ENCODE results near the gene AP3S2.

AP3S2 gene

GRCh38 chr15:89917442-89918101 is 23.8 kb upstream of the AP3S2 start:
- Histone ChIP-seq H3K4me1 (ENCODE audit: control insufficient read depth in 1 of 2, insufficient read depth in 2 of 2, low read length in 2 of 2) (peaks cover 4 to 8% of the 10 kb centered on the region in 2 donors), H3K27me3 (ENCODE audit: control insufficient read depth in 1 of 2, insufficient read depth in 2 of 2, low read length in 2 of 2) (no peaks in the 10 kb centered on the region), H3K9ac (ENCODE audit: low read depth in 1 of 2, low read length in 2 of 2) (no peak overlapping the region), H3K36me3 (ENCODE audit: control insufficient read depth in 1 of 2, insufficient read depth in 2 of 2, low read length in 2 of 2) (no peaks in the 10 kb centered on the region), H3K4me3 (ENCODE audit: low read depth in 1 of 2, low read length in 2 of 2) (no peak overlapping the region), H3K9me3 (ENCODE audit: control insufficient read depth in 1 of 2, low read length in 2 of 2) (no peaks in the 10 kb centered on the region), H3K27ac (ENCODE audit: low read depth, low read length) (no peak overlapping the region)

DNA sequence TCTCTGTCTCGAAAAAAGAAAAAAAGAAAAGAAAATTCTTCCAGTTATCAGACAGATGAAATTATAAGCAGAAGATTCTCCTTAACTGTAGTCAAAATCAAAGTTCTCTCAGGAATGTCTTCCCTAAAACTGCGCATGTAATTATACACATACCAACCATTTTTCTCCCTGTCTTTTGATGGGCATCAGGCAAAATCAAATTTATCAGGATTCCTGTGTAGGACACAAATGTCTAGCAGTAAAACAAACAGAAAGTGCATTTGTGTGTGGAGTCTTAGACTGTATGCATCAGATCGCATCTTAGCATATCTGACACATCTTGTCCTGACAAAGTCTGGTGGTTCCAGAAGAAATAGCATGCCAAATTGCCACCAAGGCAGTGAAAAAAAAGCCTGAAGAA is 22.9 kb upstream of the AP3S2 start:
- no peaks in the 10 kb centered on the region for H3K9me3 ChIP-seq (ENCODE audit: control insufficient read depth in 1 of 2, low read length in 2 of 2)
- no peaks in the 10 kb centered on the region for H3K36me3 ChIP-seq (ENCODE audit: control insufficient read depth in 1 of 2, insufficient read depth in 2 of 2, low read length in 2 of 2)
- H3K4me3 ChIP-seq (ENCODE audit: low read depth in 1 of 2, low read length in 2 of 2): no peak overlapping the region
- H3K27me3 ChIP-seq (ENCODE audit: control insufficient read depth in 1 of 2, insufficient read depth in 2 of 2, low read length in 2 of 2): no peaks in the 10 kb centered on the region
- peaks cover 7 to 13% of the 10 kb centered on the region in 2 donors for H3K4me1 ChIP-seq (ENCODE audit: control insufficient read depth in 1 of 2, insufficient read depth in 2 of 2, low read length in 2 of 2)
- H3K27ac ChIP-seq (ENCODE audit: low read depth, low read length): no peak overlapping the region
- H3K9ac ChIP-seq (ENCODE audit: low read depth in 1 of 2, low read length in 2 of 2): no peak overlapping the region

DNA sequence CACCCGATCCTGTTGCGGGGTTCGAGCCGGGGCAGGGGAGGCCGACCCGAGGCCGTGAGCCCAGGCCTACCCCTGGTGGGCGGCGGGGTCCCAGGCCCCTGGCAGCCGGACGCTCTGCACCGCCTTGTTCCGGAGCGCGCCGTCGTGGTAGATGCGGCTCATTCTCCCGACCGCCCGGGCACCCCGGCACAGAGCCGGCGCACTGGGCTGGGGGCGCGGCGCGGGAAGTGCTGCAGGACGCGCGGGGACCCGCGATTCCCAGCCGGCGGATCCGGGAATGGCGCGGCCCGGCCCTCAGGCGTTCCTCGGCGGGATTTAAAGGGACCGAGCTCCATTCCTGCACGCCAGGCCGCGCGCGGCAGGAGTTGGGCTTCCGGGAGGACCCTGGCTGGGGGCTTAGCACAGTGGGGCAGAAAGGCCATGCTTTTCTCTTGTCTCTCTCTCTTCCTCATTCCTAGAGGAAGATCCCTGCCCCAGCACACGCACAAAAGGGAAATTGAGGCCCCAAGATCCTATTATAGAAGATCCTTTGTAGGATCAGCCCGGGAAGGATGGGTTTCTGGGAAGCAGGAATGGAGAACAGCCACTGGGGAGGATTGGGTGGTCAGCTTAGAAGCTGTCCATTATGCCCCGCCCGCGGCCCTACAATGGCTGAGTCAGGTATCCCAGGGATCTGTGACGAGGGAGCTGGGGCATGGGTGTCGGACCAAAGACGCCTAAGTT is 19.0 kb upstream of the AP3S2 start, which contains the start of gene ARPIN:
TSS of gene ARPIN (minus strand) at position 279 of the 723 bp plus-strand sequence. CDS start at position 162, 117 bp downstream.
- Histone ChIP-seq H3K9ac (ENCODE audit: low read depth in 1 of 2, low read length in 2 of 2) (peak within 1 kb of the TSS; percentile 65 to 84), H3K4me3 (ENCODE audit: low read depth in 1 of 2, low read length in 2 of 2) (peak within 1 kb of the TSS; percentile 74 to 88), H3K27me3 (ENCODE audit: control insufficient read depth in 1 of 2, insufficient read depth in 2 of 2, low read length in 2 of 2) (no peaks in the 10 kb centered on the region), H3K4me1 (ENCODE audit: control insufficient read depth in 1 of 2, insufficient read depth in 2 of 2, low read length in 2 of 2) (peaks cover 14 to 31% of the 10 kb centered on the region in 2 donors), H3K9me3 (ENCODE audit: control insufficient read depth in 1 of 2, low read length in 2 of 2) (no peaks in the 10 kb centered on the region), H3K36me3 (ENCODE audit: control insufficient read depth in 1 of 2, insufficient read depth in 2 of 2, low read length in 2 of 2) (peaks cover 6 to 24% of the 10 kb centered on the region in 2 donors), H3K27ac (ENCODE audit: low read depth, low read length) (peak within 1 kb of the TSS; percentile 80)

GRCh38 chr15:89912145-89912673 is 18.4 kb upstream of the AP3S2 start:
- H3K27ac ChIP-seq (ENCODE audit: low read depth, low read length): peak overlapping the region; percentile 39
- peak overlapping the region; percentile 74 to 88 for H3K4me3 ChIP-seq (ENCODE audit: low read depth in 1 of 2, low read length in 2 of 2)
- peaks cover 10 to 31% of the 10 kb centered on the region in 2 donors for H3K4me1 ChIP-seq (ENCODE audit: control insufficient read depth in 1 of 2, insufficient read depth in 2 of 2, low read length in 2 of 2)
- H3K27me3 ChIP-seq (ENCODE audit: control insufficient read depth in 1 of 2, insufficient read depth in 2 of 2, low read length in 2 of 2): no peaks in the 10 kb centered on the region
- H3K9me3 ChIP-seq (ENCODE audit: control insufficient read depth in 1 of 2, low read length in 2 of 2): no peaks in the 10 kb centered on the region
- H3K9ac ChIP-seq (ENCODE audit: low read depth in 1 of 2, low read length in 2 of 2): peak overlapping the region; percentile 65 to 84
- peaks cover 7 to 30% of the 10 kb centered on the region in 2 donors for H3K36me3 ChIP-seq (ENCODE audit: control insufficient read depth in 1 of 2, insufficient read depth in 2 of 2, low read length in 2 of 2)

DNA sequence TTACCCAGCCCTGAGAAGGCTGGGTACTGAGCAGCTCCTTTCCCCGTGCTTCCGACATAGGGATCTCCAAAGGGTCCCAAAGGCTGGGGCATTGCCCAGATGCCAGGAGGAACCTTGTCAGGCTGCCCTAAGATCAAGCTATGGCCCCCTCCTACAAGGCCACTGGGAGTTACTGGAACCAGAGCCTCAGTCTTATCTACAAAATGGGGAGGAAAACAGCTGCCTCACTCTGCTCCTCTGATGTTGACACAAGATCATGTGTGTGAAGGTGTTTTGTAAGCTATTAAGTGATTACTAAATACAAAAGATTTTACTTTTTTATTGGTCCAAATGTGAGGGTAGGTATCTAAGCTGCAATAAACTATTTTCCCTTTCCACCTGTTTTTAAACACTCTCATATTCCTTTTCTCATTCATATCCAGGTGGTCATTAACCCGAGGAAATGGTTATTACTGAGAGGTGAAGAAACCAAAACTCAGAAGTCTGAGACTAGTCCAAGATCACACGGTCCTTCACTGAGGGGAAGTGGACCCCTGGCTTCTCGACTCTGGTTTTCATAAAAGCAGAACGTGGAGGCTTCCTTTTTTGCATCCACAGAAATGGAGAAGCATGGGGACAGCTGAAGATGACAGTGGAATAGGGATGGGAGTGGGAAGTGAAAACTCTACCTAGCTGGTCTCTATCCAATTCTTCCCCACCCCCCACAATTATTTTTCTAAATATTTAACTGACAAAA is 17.3 kb upstream of the AP3S2 start:
- Histone ChIP-seq H3K9ac (ENCODE audit: low read depth in 1 of 2, low read length in 2 of 2) (no peak overlapping the region), H3K4me3 (ENCODE audit: low read depth in 1 of 2, low read length in 2 of 2) (peak overlapping the region in 1 of 2 donors; percentile 88), H3K27ac (ENCODE audit: low read depth, low read length) (no peak overlapping the region), H3K27me3 (ENCODE audit: control insufficient read depth in 1 of 2, insufficient read depth in 2 of 2, low read length in 2 of 2) (no peaks in the 10 kb centered on the region), H3K9me3 (ENCODE audit: control insufficient read depth in 1 of 2, low read length in 2 of 2) (no peaks in the 10 kb centered on the region), H3K36me3 (ENCODE audit: control insufficient read depth in 1 of 2, insufficient read depth in 2 of 2, low read length in 2 of 2) (peaks cover 7 to 37% of the 10 kb centered on the region in 2 donors), H3K4me1 (ENCODE audit: control insufficient read depth in 1 of 2, insufficient read depth in 2 of 2, low read length in 2 of 2) (peaks cover 10 to 31% of the 10 kb centered on the region in 2 donors)

- no peak overlapping the region for H3K27ac ChIP-seq (ENCODE audit: low read depth, low read length)
- H3K36me3 ChIP-seq (ENCODE audit: control insufficient read depth in 1 of 2, insufficient read depth in 2 of 2, low read length in 2 of 2): peaks cover 7 to 48% of the 10 kb centered on the region in 2 donors
- no peaks in the 10 kb centered on the region for H3K27me3 ChIP-seq (ENCODE audit: control insufficient read depth in 1 of 2, insufficient read depth in 2 of 2, low read length in 2 of 2)
- peaks cover 10 to 31% of the 10 kb centered on the region in 2 donors for H3K4me1 ChIP-seq (ENCODE audit: control insufficient read depth in 1 of 2, insufficient read depth in 2 of 2, low read length in 2 of 2)
- H3K9me3 ChIP-seq (ENCODE audit: control insufficient read depth in 1 of 2, low read length in 2 of 2): no peaks in the 10 kb centered on the region
- H3K4me3 ChIP-seq (ENCODE audit: low read depth in 1 of 2, low read length in 2 of 2): no peak overlapping the region
- no peak overlapping the region for H3K9ac ChIP-seq (ENCODE audit: low read depth in 1 of 2, low read length in 2 of 2)
Measured at GRCh38 chr15:89909611-89910010, 15.8 kb upstream of the AP3S2 start.

DNA sequence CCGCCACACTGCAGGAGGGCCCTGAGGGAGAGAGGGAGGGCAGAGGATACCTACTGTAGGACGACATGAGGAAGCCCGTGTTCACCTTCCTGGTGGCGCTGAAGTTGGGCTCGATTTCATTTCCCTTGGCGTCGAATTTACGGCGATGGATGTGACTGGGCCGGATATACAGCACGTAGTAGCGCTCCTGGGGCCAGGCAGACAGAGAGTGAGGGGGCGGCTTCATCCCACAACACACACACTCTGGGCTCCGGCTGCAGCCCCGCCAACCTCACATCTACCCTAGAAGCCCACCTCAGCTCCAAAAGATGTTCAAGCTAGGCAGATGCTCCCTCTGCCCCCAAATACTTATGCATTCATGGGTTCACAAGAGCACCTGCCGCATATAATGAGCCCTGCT is 14.4 kb upstream of the AP3S2 start:
- H3K4me1 ChIP-seq (ENCODE audit: control insufficient read depth in 1 of 2, insufficient read depth in 2 of 2, low read length in 2 of 2): peaks cover 10 to 27% of the 10 kb centered on the region in 2 donors
- H3K27me3 ChIP-seq (ENCODE audit: control insufficient read depth in 1 of 2, insufficient read depth in 2 of 2, low read length in 2 of 2): no peaks in the 10 kb centered on the region
- H3K9me3 ChIP-seq (ENCODE audit: control insufficient read depth in 1 of 2, low read length in 2 of 2): no peaks in the 10 kb centered on the region
- no peak overlapping the region for H3K9ac ChIP-seq (ENCODE audit: low read depth in 1 of 2, low read length in 2 of 2)
- H3K36me3 ChIP-seq (ENCODE audit: control insufficient read depth in 1 of 2, insufficient read depth in 2 of 2, low read length in 2 of 2): peaks cover 9 to 62% of the 10 kb centered on the region in 2 donors
- no peak overlapping the region for H3K4me3 ChIP-seq (ENCODE audit: low read depth in 1 of 2, low read length in 2 of 2)
- H3K27ac ChIP-seq (ENCODE audit: low read depth, low read length): no peak overlapping the region

- no peaks in the 10 kb centered on the region for H3K27me3 ChIP-seq (ENCODE audit: control insufficient read depth in 1 of 2, insufficient read depth in 2 of 2, low read length in 2 of 2)
- no peak overlapping the region for H3K4me3 ChIP-seq (ENCODE audit: low read depth in 1 of 2, low read length in 2 of 2)
- H3K9me3 ChIP-seq (ENCODE audit: control insufficient read depth in 1 of 2, low read length in 2 of 2): no peaks in the 10 kb centered on the region
- peaks cover 10 to 23% of the 10 kb centered on the region in 2 donors for H3K4me1 ChIP-seq (ENCODE audit: control insufficient read depth in 1 of 2, insufficient read depth in 2 of 2, low read length in 2 of 2)
- no peak overlapping the region for H3K9ac ChIP-seq (ENCODE audit: low read depth in 1 of 2, low read length in 2 of 2)
- H3K27ac ChIP-seq (ENCODE audit: low read depth, low read length): no peak overlapping the region
- H3K36me3 ChIP-seq (ENCODE audit: control insufficient read depth in 1 of 2, insufficient read depth in 2 of 2, low read length in 2 of 2): peaks cover 16 to 68% of the 10 kb centered on the region in 2 donors
Measured at GRCh38 chr15:89907289-89907688, 13.5 kb upstream of the AP3S2 start.

DNA sequence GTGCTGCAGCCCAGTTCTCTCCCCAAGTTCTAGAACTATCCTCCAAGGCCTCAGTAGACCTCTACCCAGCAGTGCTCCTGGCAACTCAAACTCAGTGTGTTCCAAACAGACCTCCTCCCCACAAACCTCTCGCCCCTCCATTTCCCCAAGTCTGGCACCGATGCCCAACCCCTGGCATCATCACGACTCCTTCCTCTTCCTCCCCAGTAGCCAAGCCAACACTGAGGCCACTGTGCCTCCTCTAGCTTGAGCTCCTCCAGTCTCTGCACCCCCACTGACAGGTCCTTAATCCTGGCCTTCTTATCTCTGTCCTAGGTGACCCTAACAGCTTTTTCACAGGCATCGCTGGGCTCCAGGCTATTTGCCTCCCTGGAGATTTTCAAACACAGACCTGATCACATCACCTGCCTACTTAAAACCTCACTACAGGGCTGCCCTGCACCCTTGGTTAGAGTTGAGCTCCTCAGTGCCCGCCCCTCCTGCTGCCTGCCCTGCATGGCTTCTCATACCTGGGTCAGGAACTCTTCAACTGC is 12.1 kb upstream of the AP3S2 start:
- Histone ChIP-seq H3K27me3 (ENCODE audit: control insufficient read depth in 1 of 2, insufficient read depth in 2 of 2, low read length in 2 of 2) (no peaks in the 10 kb centered on the region), H3K9me3 (ENCODE audit: control insufficient read depth in 1 of 2, low read length in 2 of 2) (no peaks in the 10 kb centered on the region), H3K4me1 (ENCODE audit: control insufficient read depth in 1 of 2, insufficient read depth in 2 of 2, low read length in 2 of 2) (peaks cover 0 to 12% of the 10 kb centered on the region in 2 donors), H3K9ac (ENCODE audit: low read depth in 1 of 2, low read length in 2 of 2) (no peak overlapping the region), H3K4me3 (ENCODE audit: low read depth in 1 of 2, low read length in 2 of 2) (no peak overlapping the region), H3K36me3 (ENCODE audit: control insufficient read depth in 1 of 2, insufficient read depth in 2 of 2, low read length in 2 of 2) (peaks cover 24 to 79% of the 10 kb centered on the region in 2 donors), H3K27ac (ENCODE audit: low read depth, low read length) (no peak overlapping the region)
